ENCODE results near the gene CSRNP2.
"Not testable (repeated sequence)": the region's sequence is repeated elsewhere in the genome, so short reads cannot be mapped to it uniquely, and the experiment has no call there.

The CSRNP2 gene

DNA sequence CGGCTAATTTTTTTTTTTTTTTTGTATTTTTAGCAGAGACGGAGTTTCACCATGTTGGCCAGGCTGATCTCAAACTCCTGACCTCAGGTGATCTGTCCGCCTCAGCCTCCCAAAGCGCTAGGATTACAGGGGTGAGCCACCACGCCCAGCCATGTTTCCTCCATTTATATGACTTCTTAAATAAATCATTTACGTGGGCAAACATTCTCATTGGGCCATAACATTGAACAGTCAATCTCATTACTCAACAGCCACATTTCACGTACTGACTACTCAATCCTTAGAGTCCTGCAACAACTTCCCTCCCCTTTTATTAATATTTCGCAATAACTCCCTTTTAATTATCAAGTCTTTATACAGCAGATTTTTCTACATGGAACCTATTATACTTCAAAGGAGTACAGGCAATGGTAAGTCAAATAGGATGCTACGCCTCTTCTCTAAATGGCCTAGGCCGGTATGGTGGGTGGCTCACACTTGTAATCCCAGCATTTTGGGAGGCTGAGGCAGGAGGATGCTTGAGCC is 7.4 kb upstream of the CSRNP2 start:
- TF ChIP-seq, protein P1, sequence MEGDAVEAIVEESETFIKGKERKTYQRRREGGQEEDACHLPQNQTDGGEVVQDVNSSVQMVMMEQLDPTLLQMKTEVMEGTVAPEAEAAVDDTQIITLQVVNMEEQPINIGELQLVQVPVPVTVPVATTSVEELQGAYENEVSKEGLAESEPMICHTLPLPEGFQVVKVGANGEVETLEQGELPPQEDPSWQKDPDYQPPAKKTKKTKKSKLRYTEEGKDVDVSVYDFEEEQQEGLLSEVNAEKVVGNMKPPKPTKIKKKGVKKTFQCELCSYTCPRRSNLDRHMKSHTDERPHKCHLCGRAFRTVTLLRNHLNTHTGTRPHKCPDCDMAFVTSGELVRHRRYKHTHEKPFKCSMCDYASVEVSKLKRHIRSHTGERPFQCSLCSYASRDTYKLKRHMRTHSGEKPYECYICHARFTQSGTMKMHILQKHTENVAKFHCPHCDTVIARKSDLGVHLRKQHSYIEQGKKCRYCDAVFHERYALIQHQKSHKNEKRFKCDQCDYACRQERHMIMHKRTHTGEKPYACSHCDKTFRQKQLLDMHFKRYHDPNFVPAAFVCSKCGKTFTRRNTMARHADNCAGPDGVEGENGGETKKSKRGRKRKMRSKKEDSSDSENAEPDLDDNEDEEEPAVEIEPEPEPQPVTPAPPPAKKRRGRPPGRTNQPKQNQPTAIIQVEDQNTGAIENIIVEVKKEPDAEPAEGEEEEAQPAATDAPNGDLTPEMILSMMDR (IDR thresholded peaks at IDR 0.05; ENCODE audit: low read depth, low read length, missing control alignments), result no peak
- no peak overlapping the region for H3K4me3 ChIP-seq (replicated peaks; ENCODE audit: low read depth, low read length)
- DNase-seq (ENCODE audit: extremely low read depth, low read depth), result no peak

DNA sequence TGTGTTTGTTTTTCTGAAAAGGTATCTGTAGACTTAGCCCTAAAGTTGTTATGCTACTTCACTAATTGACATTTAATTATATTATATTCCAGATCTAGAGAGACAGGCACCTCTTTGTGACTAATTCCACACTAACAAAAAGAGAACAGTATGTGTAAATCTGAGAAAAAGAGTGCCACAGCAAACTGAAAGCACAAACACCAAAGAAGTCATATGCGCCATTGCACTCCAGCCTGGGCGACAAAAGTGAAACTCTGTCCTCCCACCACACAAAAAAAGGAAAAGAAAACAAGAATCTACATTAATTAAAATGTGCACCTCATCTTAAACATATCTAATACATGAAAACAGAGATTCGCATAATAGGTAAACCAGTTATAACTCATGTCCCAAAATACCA is 4.4 kb upstream of the CSRNP2 start:
- H3K4me3 ChIP-seq (replicated peaks; ENCODE audit: low read depth, low read length), result no peak overlapping the region
- TF ChIP-seq, protein P1 (IDR thresholded peaks at IDR 0.05; ENCODE audit: low read depth, low read length, missing control alignments), result no peak
- no peak for DNase-seq (ENCODE audit: extremely low read depth, low read depth)

DNA sequence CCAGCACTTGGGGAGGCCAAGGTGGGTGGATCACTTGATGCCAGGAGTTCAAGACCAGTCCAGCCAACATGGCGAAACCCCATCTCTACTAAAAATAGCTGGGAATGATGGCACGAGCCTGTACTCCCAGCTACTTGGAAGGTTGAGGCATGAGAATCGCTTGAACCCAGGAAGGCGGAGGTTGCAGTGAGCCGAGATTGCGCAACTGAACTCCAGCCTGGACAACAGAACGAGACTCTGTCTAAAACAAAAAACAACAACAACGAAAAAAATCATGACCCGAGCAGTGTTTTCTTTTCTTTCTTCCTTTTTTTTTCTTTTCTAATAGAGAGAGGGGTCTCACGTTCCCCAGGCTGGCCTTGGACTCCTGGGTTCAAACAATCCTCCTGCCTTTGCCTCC is 3.5 kb upstream of the CSRNP2 start:
- TF ChIP-seq, protein P1 (IDR thresholded peaks at IDR 0.05; ENCODE audit: low read depth, low read length, missing control alignments), result no peak
- DNase-seq (ENCODE audit: extremely low read depth, low read depth), result no peak
- H3K4me3 ChIP-seq (replicated peaks; ENCODE audit: low read depth, low read length), result no peak overlapping the region

DNA sequence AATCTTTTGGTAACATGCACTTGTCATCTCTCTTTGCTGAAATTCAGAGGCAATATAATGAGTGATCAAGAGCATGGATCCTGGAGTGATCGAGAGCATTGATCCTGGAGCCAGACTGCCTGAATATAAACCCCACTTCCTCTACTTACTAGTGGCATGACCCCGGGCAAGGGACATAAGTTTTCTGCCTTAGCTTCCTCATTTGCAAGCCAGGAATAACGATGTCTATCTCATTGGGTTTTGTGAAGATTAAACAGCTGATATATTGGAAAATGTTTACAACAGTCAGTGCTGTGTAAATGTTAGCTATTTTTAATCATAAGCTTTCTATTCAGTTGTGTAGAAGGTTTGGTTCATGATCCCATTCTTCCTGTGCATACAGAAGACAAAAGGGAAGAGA is 2.4 kb upstream of the CSRNP2 start:
- no peak for DNase-seq (ENCODE audit: extremely low read depth, low read depth)
- TF ChIP-seq, protein P1 (IDR thresholded peaks at IDR 0.05; ENCODE audit: low read depth, low read length, missing control alignments), result no peak
- no peak overlapping the region for H3K4me3 ChIP-seq (replicated peaks; ENCODE audit: low read depth, low read length)

DNA sequence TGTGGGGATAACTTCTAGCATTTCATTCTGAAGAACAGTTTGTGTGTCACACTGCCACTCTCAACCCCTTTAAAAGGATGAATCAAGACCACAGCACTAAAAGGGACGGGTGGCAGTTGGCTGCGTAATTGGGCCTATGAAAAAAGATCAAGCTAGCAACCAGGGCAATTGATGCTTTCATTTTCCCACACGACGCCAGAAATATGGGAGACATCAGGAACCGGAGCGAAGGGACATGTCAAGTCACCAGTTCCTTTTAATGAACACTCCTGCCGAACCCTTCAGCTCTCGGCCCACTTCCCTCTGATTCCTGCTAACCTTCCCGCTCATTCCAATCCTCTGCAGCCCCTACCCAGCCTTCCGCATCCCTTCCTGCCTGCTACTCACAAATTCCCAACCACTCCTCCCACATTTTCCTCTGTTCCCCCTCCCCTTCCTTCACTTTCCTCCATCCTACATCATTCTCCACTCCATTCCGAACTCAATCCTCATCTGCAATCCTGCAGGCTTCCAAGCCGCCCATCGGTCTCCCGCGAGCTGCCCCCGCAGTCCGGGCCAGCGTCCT is 753 bp downstream of the CSRNP2 start:
- H3K4me3 ChIP-seq (replicated peaks; ENCODE audit: low read depth, low read length), result peak overlapping the region; percentile 83
- TF ChIP-seq, protein P1 (IDR thresholded peaks at IDR 0.05; ENCODE audit: low read depth, low read length, missing control alignments), result no peak
- DNase-seq (ENCODE audit: extremely low read depth, low read depth), result no peak

DNA sequence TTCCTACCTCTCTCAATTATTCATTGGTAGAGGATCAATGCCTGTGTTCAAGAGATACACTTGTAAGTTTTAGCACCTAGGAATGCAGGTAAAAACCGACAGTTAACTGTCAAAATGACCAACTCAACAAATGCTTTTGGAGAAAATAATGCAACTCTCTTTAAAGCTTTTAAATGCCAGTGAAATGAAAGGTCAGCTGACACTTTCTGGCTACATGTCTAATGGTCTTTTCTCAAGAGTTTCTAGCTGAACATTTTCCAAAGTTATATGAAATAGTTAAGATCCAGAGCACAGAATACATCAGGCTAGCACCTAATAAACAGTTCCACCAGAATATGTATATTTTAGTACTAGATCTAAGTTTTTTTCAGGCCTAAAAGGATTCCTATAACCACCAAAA is 2.0 kb downstream of the CSRNP2 start:
- TF ChIP-seq, protein P1 (IDR thresholded peaks at IDR 0.05; ENCODE audit: low read depth, low read length, missing control alignments), result no peak
- no peak for DNase-seq (ENCODE audit: extremely low read depth, low read depth)
- H3K4me3 ChIP-seq (replicated peaks; ENCODE audit: low read depth, low read length), result no peak overlapping the region

DNA sequence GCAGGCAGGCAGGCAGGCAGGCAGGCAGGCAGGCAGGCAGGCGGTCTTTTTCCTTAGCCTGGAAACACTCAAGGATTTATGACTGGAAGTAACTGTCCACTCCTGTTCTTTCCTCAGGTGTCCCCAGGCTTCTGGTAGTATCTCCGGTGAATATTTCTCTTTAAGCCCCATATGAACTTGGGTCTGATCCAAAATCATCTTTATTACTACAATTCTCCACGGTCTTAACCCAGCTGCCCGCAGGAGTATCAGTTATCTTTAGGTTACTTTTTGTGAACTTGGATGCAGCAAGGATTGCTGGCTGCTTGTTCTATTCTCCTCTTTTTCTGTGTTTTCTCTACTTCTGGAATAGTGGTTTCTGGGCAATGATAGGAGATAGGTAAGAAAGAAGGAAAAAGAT is 3.3 kb downstream of the CSRNP2 start:
- TF ChIP-seq, protein P1 (IDR thresholded peaks at IDR 0.05; ENCODE audit: low read depth, low read length, missing control alignments), result no peak
- no peak for DNase-seq (ENCODE audit: extremely low read depth, low read depth)
- H3K4me3 ChIP-seq (replicated peaks; ENCODE audit: low read depth, low read length), result no peak overlapping the region

DNA sequence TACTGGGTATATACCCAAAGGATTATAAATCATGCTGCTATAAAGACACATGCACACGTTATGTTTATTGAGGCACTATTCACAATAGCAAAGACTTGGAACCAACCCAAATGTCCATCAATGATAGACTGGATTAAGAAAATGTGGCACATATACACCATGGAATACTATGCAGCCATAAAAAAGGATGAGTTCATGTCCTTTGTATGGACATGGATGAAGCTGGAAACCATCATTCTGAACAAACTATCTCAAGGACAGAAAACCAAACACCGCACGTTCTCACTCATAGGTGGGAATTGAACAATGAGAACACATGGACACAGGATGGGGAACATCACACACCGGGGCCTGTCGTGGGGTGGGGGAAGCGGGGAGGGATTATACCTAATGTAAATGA is 4.5 kb downstream of the CSRNP2 start:
- H3K4me3 ChIP-seq (replicated peaks; ENCODE audit: low read depth, low read length); DNase-seq (ENCODE audit: extremely low read depth, low read depth): not testable (repeated sequence)

DNA sequence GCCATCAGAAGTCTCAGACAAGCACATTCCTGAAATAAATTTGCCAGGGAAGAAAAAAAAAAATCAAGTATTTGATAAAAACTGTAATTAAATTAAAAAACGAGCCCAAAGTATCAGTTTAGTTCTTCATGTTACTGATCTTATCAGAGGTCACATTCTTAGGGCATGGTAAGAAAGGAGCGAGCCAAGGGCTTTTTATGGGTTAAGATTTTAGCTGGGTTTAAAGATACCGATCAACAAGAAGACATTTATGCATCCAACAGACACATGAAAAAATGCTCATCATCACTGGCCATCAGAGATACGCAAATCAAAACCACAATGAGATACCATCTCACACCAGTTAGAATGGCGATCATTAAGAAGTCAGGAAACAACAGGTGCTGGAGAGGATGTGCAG is 5.0 kb downstream of the CSRNP2 start:
- not testable (repeated sequence) for H3K4me3 ChIP-seq (replicated peaks; ENCODE audit: low read depth, low read length); DNase-seq (ENCODE audit: extremely low read depth, low read depth)
